ENCODE data around the gene CCDC141.

CCDC141 gene

DNA sequence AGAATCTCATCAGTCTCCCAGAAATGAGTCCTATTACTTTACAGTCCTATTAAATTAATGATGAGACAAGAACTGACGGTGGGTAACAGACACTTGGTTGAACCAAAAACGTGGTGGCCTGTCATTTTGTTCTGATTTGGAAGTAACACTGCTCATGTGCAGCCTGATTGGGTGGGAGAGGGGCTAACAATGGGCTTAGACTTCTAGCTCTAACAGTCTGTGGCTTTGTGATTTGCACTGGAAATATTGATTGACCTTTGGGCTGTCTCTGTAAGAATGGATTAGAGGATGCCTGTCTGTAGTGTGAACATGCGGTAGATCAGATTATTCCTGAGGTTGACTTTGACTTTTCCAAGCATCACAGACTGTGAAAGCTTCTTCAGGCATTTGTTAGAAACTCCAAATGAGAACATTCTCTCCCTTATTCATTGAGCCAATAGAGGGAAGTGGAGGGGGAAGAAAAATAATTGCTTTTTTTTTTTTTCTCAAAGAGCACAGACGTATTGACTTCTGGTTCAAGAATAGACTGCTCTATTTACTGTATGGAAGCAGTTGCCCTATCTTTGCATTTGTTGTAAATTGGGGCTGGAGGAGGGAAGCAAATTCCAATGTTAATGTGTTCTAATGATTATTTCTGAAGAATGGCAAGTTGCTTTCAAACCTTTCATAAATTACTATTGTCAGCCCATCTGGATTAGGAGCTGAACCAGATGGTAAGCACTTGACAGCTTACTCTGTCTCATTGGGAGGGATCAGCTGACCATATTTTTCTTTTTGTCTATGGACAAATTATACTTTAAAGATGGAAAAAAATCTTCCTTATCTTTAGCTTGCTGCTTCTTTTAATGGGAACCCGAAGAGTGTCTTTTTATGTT, 156.9 kb downstream of the CCDC141 start:
- Histone ChIP-seq H3K27me3 (ENCODE audit: insufficient read depth, low read length, poor library complexity) (peaks cover 3% of the 10 kb centered on the region), H3K36me3 (ENCODE audit: insufficient read depth, low read length) (no peaks in the 10 kb centered on the region), H3K79me2 (ENCODE audit: insufficient read depth, low read length) (no peaks in the 10 kb centered on the region), H3K4me3 (ENCODE audit: low read depth in 1 of 2, low read length in 2 of 2) (no peak overlapping the region), H3K4me2 (ENCODE audit: insufficient read depth, low read length) (no peak overlapping the region), H4K20me1 (ENCODE audit: insufficient read depth, low read length) (no peaks in the 10 kb centered on the region), H3K27ac (ENCODE audit: low read length) (no peak overlapping the region), H2AFZ (ENCODE audit: low read depth, low read length) (no peak overlapping the region), H3K4me1 (ENCODE audit: insufficient read depth, low read length) (peaks cover 2% of the 10 kb centered on the region; the same call in 1 of the 2 replicates), H3K9me3 (ENCODE audit: insufficient read depth, low read length, severe bottlenecking) (no peaks in the 10 kb centered on the region), H3K9ac (ENCODE audit: low read depth, low read length) (no peak overlapping the region)
- TF ChIP-seq CTCF (IDR thresholded peaks at IDR 0.05; ENCODE audit: borderline replicate concordance, extremely low read depth, low read length, poor library complexity, severe bottlenecking) (no peak), EZH2 (IDR thresholded peaks at IDR 0.05; ENCODE audit: borderline replicate concordance, low read depth, low read length, severe bottlenecking) (no peak)
- DNase-seq (no peak), ATAC-seq (ENCODE audit: insufficient read depth, low read depth) (no peak)

DNA sequence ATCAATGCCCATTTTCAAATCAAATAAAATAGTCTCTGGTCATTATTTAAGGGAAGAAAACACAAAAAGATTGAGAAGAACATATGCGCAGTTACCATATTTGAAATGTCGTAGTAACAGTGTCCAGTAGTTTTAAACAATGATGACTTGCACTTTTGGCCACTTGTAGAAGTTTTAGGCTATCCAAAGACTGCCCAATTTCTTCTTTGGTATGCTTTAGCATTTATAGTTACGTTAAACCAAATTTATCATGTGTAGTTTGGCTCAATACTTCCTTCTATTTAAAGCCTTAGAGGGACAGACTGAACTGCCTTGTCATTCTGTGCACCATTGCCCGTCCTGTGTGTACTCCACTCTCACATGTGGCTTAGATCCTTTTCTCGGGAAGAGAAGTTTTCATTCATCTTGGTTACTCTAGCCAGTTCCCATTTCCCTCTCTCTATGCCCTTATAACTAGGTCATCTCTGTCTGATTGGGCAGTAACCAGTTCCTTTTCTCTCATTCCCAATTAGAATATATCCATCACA, 157.9 kb downstream of the CCDC141 start:
- ATAC-seq (ENCODE audit: insufficient read depth, low read depth) = no peak
- TF ChIP-seq CTCF (IDR thresholded peaks at IDR 0.05; ENCODE audit: borderline replicate concordance, extremely low read depth, low read length, poor library complexity, severe bottlenecking) (no peak), EZH2 (IDR thresholded peaks at IDR 0.05; ENCODE audit: borderline replicate concordance, low read depth, low read length, severe bottlenecking) (no peak)
- H3K27ac ChIP-seq (ENCODE audit: low read length) = no peak overlapping the region
- no peak for DNase-seq
- H3K27me3 ChIP-seq (ENCODE audit: insufficient read depth, low read length, poor library complexity) = peaks cover 3% of the 10 kb centered on the region
- no peaks in the 10 kb centered on the region for H3K36me3 ChIP-seq (ENCODE audit: insufficient read depth, low read length)
- no peak overlapping the region for H3K9ac ChIP-seq (ENCODE audit: low read depth, low read length)
- H3K4me3 ChIP-seq (ENCODE audit: low read depth in 1 of 2, low read length in 2 of 2) = no peak overlapping the region
- no peaks in the 10 kb centered on the region for H3K9me3 ChIP-seq (ENCODE audit: insufficient read depth, low read length, severe bottlenecking)
- peaks cover 2% of the 10 kb centered on the region; the same call in 1 of the 2 replicates for H3K4me1 ChIP-seq (ENCODE audit: insufficient read depth, low read length)
- no peaks in the 10 kb centered on the region for H4K20me1 ChIP-seq (ENCODE audit: insufficient read depth, low read length)
- no peak overlapping the region for H2AFZ ChIP-seq (ENCODE audit: low read depth, low read length)
- no peaks in the 10 kb centered on the region for H3K79me2 ChIP-seq (ENCODE audit: insufficient read depth, low read length)
- H3K4me2 ChIP-seq (ENCODE audit: insufficient read depth, low read length) = no peak overlapping the region

GRCh38 chr2:178891265-178891958, 158.5 kb downstream of the CCDC141 start:
- no peak overlapping the region for H3K27ac ChIP-seq (ENCODE audit: low read length)
- H3K79me2 ChIP-seq (ENCODE audit: insufficient read depth, low read length) = no peaks in the 10 kb centered on the region
- no peak overlapping the region for H3K9ac ChIP-seq (ENCODE audit: low read depth, low read length)
- H2AFZ ChIP-seq (ENCODE audit: low read depth, low read length) = no peak overlapping the region
- H3K4me2 ChIP-seq (ENCODE audit: insufficient read depth, low read length) = no peak overlapping the region
- no peaks in the 10 kb centered on the region for H4K20me1 ChIP-seq (ENCODE audit: insufficient read depth, low read length)
- no peaks in the 10 kb centered on the region for H3K36me3 ChIP-seq (ENCODE audit: insufficient read depth, low read length)
- peaks cover 3% of the 10 kb centered on the region for H3K27me3 ChIP-seq (ENCODE audit: insufficient read depth, low read length, poor library complexity)
- H3K9me3 ChIP-seq (ENCODE audit: insufficient read depth, low read length, severe bottlenecking) = no peaks in the 10 kb centered on the region
- ATAC-seq (ENCODE audit: insufficient read depth, low read depth) = peak; percentile 88
- H3K4me3 ChIP-seq (ENCODE audit: low read depth in 1 of 2, low read length in 2 of 2) = no peak overlapping the region
- TF ChIP-seq CTCF (IDR thresholded peaks at IDR 0.05; ENCODE audit: borderline replicate concordance, extremely low read depth, low read length, poor library complexity, severe bottlenecking) = peak; percentile 92
- TF ChIP-seq EZH2 (IDR thresholded peaks at IDR 0.05; ENCODE audit: borderline replicate concordance, low read depth, low read length, severe bottlenecking) = no peak
- DNase-seq = peak; percentile 66
- peaks cover 2% of the 10 kb centered on the region; the same call in 1 of the 2 replicates for H3K4me1 ChIP-seq (ENCODE audit: insufficient read depth, low read length)
